GM19351 (cell line): ENCODE results near the gene PTPRA.
"Not testable (repeated sequence)": the region's sequence is repeated elsewhere in the genome, so short reads cannot be mapped to it uniquely, and the experiment has no call there.

Experiments used
- ATAC-seq: cut with Tn5 transposase; IDR thresholded peaks from one replicate; pipeline ENCODE4 v1.9.1; 2021; ENCODE audit warnings: mild to moderate bottlenecking, moderate library complexity; ENCODE audit not compliant: unreplicated experiment

PTPRA gene

DNA sequence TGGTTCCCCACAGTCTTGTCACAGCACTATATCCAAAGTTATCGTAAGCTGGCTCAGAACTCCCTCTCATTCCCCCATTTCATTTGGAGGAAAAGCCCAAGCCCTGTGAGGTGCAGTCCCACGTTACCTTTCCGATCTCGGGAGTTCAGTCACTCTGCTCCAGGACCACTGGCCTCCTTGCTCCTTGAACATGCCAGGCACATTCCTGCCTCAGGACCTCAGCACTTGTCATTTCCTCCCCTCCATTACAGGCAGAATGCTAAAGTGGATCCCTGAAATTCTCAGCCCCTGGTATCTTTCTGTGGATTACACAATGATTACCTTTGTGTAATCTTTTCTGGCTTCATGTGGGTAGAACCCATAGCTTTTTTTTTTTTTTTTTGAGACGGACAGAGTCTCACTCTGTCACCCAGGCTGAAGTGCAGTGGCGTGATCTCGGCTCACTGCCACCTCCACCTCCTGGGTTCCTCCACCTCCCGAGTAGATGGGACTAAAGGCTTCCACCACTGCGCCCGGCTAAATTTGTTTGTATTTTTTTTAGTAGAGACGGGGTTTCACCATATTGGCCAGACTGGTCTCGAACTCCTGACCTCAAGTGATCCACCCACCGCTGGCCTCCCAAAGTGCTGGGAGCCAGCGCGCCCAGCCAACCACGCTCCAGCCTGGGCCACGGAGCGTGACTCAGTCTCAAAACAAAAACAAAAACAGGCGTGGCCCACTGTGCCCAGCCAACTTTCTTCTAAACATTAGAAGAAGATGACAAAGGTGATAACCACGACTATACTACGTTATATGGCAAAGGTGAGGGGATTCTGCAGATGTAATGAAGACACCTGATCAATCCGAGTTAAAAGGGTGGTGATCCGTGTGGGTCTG, 194.1 kb downstream of the PTPRA start:
- ATAC-seq: no peak

GRCh38 chr20:3068075-3068474, 194.8 kb downstream of the PTPRA start:
- no peak for ATAC-seq

DNA sequence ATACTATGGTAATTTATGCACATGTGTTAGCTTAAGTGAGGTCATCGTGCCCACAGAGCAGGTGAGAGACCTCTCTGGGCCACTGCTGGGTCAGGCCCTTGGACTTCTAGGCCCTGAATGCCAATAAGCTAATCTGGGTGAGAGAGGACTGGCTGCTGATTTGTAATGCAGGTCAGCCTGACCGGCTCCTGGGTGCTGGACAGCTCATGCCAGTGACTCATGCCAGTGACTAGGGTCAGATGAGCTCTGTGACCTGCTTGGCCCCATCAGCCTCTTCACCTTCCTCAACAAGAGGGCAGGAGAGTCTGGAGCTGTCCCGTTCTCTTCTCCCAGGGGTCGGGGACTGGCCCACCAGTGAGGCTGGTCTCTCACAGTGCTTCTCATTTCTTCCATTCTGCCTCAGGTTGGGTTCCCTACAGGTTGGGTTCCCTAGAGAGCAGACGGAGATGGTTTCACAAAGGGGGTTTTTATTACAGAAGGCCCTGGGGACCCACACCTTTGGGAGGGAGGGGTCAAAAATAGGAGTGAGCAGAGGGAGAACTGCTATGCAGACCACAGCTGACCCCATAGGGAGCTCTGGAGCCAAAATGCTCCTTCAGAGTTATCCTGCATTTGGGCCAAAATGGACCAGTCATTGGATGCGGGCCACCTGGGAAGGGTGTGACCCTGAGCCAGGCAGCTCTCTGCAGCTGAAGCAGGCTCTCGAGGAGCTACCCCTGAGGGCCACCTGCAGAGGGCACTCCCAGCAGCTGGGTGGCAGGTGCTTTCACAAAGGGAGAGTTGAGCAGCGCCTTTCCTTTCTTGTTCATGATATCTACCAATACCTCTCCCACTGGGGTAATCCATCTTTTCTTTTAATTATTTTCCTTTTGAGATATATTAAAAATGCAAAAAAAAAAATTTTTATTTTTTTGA, 196.0 kb downstream of the PTPRA start:
- ATAC-seq: no peak

DNA sequence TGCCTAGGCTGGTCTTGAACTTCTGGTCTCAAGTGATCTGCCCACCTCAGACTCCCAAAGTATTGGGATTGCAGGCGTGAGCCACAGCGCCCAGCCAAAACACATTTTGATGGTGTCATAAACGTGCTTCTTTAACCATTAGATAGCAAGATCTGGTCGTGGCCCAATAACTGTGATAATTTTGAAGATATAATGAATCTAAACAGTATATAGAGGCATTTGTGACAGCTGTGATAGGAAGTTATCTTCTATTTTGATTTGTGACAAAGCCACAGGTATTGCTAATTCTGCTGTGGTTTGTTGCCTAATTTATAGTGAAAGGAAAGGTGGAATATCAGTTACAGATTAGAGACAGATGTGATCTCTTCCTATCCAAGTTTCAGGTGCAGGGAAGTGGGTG, 197.4 kb downstream of the PTPRA start:
- ATAC-seq: no peak

DNA sequence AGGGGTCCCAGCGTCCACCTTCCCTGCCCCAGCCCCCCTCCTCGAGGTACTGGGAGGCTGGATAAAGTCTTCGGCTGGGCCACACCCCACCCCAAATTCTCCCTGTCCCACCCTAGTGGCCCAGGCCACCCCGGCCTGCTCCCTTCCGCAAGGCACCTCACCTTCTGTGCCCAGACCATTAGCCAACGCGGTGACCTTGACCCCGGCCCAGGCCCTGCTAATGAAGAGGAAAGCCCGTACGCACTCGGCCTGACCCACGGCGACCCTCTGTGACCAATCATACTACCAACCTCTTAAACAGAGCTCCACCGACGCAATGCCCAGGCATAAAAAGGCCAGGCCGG, 198.0 kb downstream of the PTPRA start:
- no peak for ATAC-seq

- no peak for ATAC-seq
Measured at GRCh38 chr20:3071610-3072529, 198.6 kb downstream of the PTPRA start, which contains the start of gene OXT. Gene OXT (plus strand): TSS chr20:3071620. CDS start chr20:3071656, 36 bp downstream.

GRCh38 chr20:3072530-3073250, 199.4 kb downstream of the PTPRA start:
- no peak for ATAC-seq

GRCh38 chr20:3073251-3073643, 200.0 kb downstream of the PTPRA start:
- not testable (repeated sequence) for ATAC-seq

- ATAC-seq: no peak
Measured at GRCh38 chr20:3074812-3075211, 201.5 kb downstream of the PTPRA start.

DNA sequence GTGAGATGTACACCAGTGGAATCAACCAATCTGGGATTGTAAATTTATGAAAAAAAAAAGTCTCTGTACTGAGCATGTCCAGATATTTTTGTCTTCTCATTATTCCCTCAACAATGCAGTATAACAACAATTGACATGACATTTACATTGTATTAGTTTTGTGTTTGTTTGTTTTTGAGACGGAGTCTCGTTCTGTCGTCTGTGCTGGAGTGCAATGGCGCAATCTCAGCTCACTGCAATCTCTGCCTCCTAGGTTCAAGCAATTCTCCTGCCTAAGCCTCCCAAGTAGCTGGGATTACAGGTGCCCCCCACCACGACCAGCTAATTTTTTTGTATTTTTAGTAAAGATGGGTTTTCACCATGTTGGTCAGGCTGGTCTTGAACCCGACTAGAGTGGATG, 202.0 kb downstream of the PTPRA start:
- not testable (repeated sequence) for ATAC-seq

GRCh38 chr20:3077618-3078134, 204.4 kb downstream of the PTPRA start:
- no peak for ATAC-seq

DNA sequence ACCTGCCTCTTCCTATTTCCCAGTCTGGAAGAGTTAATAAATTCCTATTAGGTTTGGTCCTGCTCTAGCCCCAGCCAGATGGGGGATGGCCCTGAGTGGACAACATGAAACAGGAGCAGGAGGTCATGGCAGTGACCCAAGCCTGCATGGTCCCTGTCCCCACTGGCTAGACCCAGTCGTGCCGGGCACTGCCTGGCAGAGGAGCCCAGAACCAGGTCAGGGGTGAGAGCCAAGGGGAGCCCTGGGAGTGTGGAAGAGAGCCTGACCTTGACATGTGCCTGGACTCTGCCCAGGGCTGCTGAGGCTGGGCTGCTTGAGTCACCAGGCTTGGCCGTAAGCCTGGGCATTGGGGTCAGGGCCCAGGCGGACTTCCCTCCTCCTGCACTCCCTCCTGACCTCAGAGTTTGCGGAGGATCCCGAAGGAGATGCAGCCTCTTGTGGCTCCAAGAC, 207.7 kb downstream of the PTPRA start:
- no peak for ATAC-seq

DNA sequence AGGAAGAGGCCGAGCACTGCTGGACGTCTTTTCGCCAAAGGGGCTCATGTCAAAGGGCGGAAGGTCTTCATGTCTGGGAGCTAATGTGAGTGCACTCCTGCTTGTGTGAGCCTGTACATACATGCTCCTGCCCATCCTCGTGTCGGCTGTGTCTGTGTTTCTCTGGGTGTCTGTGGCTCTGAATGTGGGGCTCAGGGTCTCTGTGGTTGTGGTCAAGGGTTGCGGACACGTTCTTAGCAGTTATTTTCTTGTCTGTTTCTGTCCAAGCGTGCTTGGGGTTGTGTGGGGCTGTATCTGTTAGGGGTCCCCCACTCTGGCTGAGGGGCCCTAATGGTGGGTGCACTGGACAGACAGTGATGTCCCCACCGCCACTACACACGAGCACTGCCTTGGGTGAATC, 208.4 kb downstream of the PTPRA start:
- ATAC-seq: no peak

- ATAC-seq: no peak
Measured at GRCh38 chr20:3082306-3082951, 209.1 kb downstream of the PTPRA start.

DNA sequence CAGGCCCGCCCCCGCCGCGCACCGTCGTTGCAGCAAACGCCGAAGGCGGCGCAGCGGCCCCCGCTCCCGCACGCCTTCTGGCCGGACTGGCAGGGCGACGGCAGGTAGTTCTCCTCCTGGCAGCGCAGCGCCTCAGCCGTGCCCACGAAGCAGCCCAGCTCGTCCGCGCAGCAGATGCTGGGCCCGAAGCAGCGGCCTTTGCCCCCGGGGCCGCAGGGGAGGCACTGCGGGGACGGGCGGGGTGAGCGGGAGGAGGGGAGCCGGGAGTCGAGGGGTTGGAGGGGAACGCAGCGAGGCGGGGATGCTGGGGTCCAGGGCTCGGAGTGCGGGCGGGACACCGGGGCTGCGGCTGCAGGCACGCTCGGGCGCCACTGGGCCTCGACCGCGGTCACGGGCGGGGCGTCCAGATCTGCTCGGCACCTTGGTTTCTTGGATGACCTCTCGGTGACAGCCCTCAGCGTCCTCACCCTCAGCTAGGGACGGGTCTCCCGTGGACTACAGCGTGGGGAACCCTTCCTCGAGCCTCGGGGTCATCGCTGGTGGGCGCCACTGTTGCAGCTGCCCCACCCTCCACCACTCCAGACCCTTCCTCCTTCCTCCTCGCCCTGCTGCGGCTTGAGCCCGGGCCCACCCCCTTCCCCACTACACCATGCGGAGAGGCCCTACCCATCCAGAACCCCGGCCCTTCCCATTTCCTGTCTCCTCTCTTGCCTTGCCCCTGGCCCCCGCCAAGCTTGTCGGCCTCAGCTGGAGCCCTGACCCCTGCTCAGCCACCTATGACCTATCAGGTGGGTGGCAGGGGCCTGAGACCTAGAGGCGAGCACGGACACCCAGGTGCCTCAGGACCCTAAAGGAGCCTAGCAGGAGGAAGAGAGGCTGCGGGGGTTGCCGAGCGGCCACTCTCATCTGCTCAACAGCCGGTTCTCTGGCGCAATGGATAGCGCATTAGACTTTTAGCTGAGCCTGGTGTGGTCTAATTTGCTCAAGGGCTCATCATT, 210.0 kb downstream of the PTPRA start:
- no peak for ATAC-seq

DNA sequence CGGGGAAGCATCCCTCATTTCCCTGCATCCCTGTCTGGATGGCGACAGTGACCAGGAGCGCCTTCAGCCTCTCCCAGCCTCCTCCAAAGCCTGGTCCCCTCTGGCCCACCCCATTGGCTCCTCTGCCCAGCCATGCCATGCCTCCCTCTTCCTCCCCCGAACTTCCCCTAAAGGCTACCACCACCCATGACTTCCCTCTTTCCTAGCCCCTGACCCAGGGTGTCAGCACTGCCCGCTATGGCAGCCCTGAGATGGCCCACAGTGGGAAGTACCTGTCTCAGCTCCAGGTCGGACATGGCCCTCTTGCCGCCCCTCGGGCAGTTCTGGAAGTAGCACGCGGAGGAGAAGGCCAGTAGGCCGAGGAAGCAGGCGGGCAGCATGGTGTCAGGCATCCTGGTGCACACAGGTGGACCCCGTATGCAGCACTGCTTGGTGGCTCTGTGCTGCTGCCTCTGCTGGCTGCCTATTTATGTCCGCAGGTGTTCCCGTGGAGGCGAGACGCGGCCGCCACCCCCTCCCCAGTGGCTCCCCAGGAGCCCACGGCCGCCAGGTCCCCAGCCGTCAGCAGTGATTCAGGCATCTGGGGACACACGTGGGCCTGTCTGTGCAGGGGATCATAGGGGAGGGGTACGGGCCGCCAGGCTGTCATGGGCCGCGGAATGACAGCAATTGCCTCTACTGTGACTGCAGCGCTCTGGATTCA, 211.2 kb downstream of the PTPRA start, which contains the start of gene AVP:
Gene AVP, minus strand, starts transcription at position 442 of the 703 bp plus-strand sequence. Its CDS starts 50 bp downstream, at position 392.
- ATAC-seq: no peak

DNA sequence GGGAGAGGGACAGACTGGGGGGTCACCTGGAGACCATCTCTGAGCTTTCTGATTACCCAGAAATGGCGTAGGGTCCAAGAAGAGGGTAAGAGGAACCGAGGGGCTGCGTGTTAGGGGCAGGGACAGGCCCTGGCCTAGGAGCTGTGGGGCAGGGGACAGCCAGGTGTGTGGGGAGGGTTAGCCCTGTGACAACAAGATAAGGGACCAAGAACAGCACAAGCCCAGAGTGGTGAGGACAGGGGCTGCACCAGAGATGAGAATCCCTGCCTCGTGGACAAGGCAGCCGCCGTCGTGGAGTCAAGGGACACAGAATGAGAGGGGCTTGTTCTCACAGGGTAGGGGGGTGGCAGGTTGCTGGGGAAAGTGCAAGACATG, 211.7 kb downstream of the PTPRA start:
- no peak for ATAC-seq
